Retinal pigment epithelial cell (primary cell): ENCODE results near the gene RPRD1B.

Experiments used
- DNase-seq: peaks from one replicate; pipeline ENCODE4 v3.0.0-alpha.2; 2010; ENCODE audit warnings: low read depth
- H3K4me3 ChIP-seq: 2 replicates; pipeline ENCODE4 v1.5.1; 2011; ENCODE audit warnings: mild to moderate bottlenecking, low read length, control low read depth, moderate library complexity
- CTCF ChIP-seq: conservative IDR thresholded peaks from 2 replicates; pipeline ENCODE4 v1.5.1; 2011; ENCODE audit warnings: low read depth, low read length, control low read depth, inconsistent platforms

Gene RPRD1B

DNA sequence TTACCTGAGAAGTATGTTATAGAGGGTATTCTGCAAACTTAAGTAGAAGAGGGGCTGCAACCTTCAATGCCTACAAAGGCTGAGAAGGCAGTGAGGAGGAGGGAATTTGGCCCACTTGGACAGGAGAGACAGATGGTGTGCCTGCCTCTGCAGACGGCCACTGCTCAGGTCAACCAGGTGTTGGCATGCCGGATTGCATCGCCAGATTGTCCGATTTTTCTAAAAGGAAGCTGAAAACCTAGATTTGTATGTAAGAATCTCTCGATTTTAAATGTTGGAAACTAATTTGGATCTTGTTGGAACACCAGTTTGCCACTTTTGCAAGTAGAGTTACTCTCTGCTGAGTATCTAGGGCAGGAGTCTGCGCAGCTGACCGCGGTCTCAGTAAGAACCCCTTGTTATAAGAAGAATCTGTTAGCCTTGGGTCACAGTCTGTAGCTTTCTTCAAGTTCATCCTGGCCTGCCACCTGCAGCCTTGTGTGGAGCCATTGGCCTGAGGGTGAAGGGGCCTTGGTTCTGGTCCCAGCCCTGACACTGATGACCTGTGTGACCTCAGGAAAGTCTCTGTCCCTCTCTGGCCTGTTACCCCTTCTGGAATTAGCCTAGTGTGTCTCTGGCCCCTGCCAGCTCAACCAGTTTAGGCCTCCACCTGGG lies 77.1 kb downstream of the RPRD1B start:
- no peak overlapping the region for H3K4me3 ChIP-seq
- no peak for TF ChIP-seq CTCF
- DNase-seq = no peak

DNA sequence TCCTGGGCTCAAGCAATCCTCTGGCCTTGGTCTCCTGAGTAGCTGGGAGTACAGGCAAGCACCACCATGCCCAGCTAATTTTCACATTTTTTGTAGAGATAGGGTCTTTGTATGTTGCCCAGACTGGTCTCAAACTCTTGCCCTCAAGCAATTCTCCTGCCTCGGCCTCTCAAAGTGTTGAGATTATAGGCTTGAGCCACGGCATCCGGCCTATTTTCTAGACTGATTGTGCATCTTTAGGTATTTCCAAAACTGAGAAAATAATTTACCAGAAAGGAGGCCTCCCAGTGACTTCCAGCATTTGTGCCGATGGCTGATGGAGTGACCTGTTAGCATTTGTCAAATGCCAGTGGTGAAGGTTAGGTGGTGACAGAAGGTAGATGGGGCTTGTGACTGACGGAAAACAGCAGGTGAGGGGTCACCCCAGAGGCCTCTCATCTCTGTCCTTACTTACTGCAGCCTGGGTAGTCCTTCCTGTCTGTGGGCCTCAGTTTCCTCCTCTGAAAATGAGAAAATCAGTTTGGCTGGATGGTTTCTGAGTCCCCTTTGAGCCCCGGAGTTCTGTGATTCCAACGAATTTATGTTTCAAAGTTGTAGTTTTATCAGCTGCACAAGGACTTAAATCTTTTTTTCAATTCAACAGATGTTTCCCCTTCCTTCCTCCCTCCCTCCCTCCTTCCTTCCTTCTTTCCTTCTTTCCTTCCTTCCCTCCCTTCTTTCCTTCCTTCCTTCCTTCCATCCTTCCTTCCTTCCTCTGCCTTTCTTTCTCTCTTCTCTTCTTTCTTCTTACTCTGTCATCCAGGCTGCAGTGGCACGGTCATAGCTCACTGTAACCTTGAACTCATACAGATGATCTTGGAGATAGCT lies 78.1 kb downstream of the RPRD1B start:
- no peak for DNase-seq
- TF ChIP-seq CTCF = no peak
- H3K4me3 ChIP-seq = no peak overlapping the region

DNA sequence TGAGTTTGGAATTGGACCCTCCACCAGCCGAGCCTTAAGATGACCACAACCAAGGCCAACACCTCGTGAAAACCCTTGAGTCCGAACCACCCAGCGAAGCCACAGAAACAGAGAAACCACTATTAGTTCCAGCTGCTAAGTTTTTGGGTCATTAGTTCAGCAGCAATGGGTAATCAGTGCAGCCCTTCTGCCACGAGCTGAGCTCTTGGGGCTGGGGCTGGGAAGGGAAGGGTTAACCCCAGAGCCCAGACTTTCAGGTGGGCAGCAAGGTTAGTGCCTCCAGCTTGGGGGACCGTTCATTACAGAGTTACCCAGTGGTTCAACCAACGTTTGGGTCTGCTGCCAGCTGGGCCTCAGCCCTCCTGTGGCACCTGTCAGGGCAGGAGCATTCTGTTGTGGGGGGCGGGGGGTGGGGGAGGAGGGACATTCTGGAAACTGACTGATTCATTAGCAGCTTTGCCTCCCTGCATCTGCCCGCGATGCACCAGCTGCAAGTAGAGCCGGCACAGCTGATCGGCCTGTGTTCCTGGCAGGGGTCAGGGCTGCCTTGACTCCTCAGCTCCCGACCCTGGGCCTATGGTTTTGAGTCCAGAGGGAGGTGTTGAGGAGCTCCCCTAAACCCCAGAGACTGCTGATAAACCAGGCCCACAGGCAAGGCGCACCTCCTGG lies 78.8 kb downstream of the RPRD1B start:
- DNase-seq = no peak
- TF ChIP-seq CTCF = no peak
- H3K4me3 ChIP-seq = no peak overlapping the region

- no peak for DNase-seq
- no peak for TF ChIP-seq CTCF
- no peak overlapping the region for H3K4me3 ChIP-seq
Observed at GRCh38 chr20:38112930-38113294, 79.4 kb downstream of the RPRD1B start.

DNA sequence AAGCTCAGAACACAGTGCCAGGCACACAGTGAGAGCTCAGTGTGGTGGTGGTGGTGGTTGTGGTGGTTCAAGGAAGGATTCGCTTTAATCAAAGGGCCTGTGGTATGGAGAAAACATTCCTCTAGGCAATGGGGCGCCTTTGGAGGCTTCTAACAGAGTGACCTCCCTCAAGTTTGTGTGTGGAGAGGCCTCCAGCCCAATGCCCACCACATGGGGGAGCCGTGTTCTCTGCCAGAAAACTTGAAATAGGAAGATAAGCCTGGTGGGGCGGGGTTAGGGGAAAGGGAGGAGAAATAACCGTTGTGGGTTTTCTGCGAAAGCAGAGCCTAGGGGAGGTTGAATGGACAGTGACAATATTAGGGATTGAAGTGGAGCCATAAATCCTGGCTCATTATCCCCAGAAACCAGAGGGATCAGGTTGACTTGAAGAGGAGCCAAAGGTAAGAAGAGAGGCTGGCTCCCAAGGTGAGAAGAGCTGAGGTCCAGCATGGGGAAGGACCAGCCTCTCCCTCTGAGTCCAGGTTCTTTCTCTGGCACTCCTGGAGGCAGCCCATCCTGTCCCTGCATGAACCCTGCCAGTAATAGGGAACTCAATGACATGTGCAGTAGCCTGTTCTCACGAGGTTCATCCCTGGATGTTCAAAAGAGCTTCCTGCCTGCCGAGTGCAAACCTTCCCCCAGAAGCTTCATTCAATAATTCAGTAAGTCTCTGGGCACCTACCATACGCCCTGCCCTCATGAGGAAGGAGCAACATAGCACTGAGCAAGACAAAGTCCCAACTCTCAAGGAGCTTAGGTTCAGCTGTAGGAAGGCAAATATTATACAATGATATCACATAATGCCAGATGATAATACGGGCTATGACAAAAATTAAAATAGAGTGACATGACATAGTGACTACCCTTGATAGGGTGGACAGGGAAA lies 80.1 kb downstream of the RPRD1B start:
- no peak overlapping the region for H3K4me3 ChIP-seq
- TF ChIP-seq CTCF = peak; percentile 51
- no peak for DNase-seq

- no peak for TF ChIP-seq CTCF
- no peak for DNase-seq
- no peak overlapping the region for H3K4me3 ChIP-seq
Observed at GRCh38 chr20:38114353-38114791, 80.8 kb downstream of the RPRD1B start.
